ENCODE data around the gene MRPL20.
"Not testable (repeated sequence)": the region's sequence is repeated elsewhere in the genome, so short reads cannot be mapped to it uniquely, and the experiment has no call there.

MRPL20 gene

GRCh38 chr1:1387098-1388077 lies 19.7 kb downstream of the MRPL20 start:
- DNase-seq (ENCODE audit: low spot score) = no peak

GRCh38 chr1:1385931-1386330 lies 21.2 kb downstream of the MRPL20 start:
- DNase-seq (ENCODE audit: low spot score) = no peak

- DNase-seq (ENCODE audit: low spot score) = not testable (repeated sequence)
Measured at GRCh38 chr1:1385339-1385738, 21.8 kb downstream of the MRPL20 start.

GRCh38 chr1:1381294-1381693 lies 25.8 kb downstream of the MRPL20 start:
- DNase-seq (ENCODE audit: low spot score) = no peak

GRCh38 chr1:1380860-1381259 lies 26.2 kb downstream of the MRPL20 start:
- no peak for DNase-seq (ENCODE audit: low spot score)

- no peak for DNase-seq (ENCODE audit: low spot score)
Measured at GRCh38 chr1:1377540-1378205, 29.4 kb downstream of the MRPL20 start.

- DNase-seq (ENCODE audit: low spot score) = no peak
Measured at GRCh38 chr1:1376551-1377226, 30.4 kb downstream of the MRPL20 start.

- DNase-seq (ENCODE audit: low spot score) = peak; percentile 97
Measured at GRCh38 chr1:1374929-1375662, 32.0 kb downstream of the MRPL20 start, which contains the start of gene AURKAIP1. Gene AURKAIP1 (minus strand): TSS chr1:1375207. CDS start chr1:1374756, 451 bp downstream.

- no peak for DNase-seq (ENCODE audit: low spot score)
Measured at GRCh38 chr1:1374589-1374928, 32.5 kb downstream of the MRPL20 start.

- DNase-seq (ENCODE audit: low spot score) = no peak
Measured at GRCh38 chr1:1373815-1374588, 33.1 kb downstream of the MRPL20 start.

GRCh38 chr1:1373051-1373814 lies 33.9 kb downstream of the MRPL20 start:
- no peak for DNase-seq (ENCODE audit: low spot score)

GRCh38 chr1:1371746-1372711 lies 35.1 kb downstream of the MRPL20 start:
- peak; percentile 92 for DNase-seq (ENCODE audit: low spot score)

GRCh38 chr1:1371364-1371745 lies 35.7 kb downstream of the MRPL20 start:
- DNase-seq (ENCODE audit: low spot score) = no peak

GRCh38 chr1:1370771-1371300 lies 36.3 kb downstream of the MRPL20 start:
- no peak for DNase-seq (ENCODE audit: low spot score)

- not testable (repeated sequence) for DNase-seq (ENCODE audit: low spot score)
Measured at GRCh38 chr1:1370094-1370493, 37.0 kb downstream of the MRPL20 start.

- no peak for DNase-seq (ENCODE audit: low spot score)
Measured at GRCh38 chr1:1367315-1367714, 39.8 kb downstream of the MRPL20 start.

- no peak for DNase-seq (ENCODE audit: low spot score)
Measured at GRCh38 chr1:1366699-1367066, 40.4 kb downstream of the MRPL20 start.

GRCh38 chr1:1365875-1366698 lies 41.0 kb downstream of the MRPL20 start:
- no peak for DNase-seq (ENCODE audit: low spot score)
